ENCODE measurements around the gene FSCN2.
A peak's percentile ranks its signal among the peaks of the same experiment; 100 is the strongest.

Gene FSCN2

GRCh38 chr17:81486199-81486810 lies 41.9 kb upstream of the FSCN2 start:
- no peaks in the 10 kb centered on the region for H3K27me3 ChIP-seq (ENCODE audit: insufficient read depth, low read length, poor library complexity, severe bottlenecking)
- H2AFZ ChIP-seq (ENCODE audit: low read length): peak overlapping the region; percentile 56; the same call in 1 of the 2 replicates
- peaks cover 72% of the 10 kb centered on the region for H3K79me2 ChIP-seq (ENCODE audit: insufficient read depth, low read length)
- H3K9ac ChIP-seq (ENCODE audit: low read depth, low read length, poor library complexity, severe bottlenecking): peak overlapping the region; percentile 99
- H3K9me3 ChIP-seq (ENCODE audit: insufficient read depth, low read depth, low read length): no peaks in the 10 kb centered on the region
- peak overlapping the region; percentile 98 for H3K4me2 ChIP-seq (ENCODE audit: low read depth, low read length, poor library complexity, severe bottlenecking)
- peaks cover 75% of the 10 kb centered on the region for H3K4me1 ChIP-seq (ENCODE audit: insufficient read depth, low read length, poor library complexity, severe bottlenecking)
- H4K20me1 ChIP-seq (ENCODE audit: insufficient read depth, low read length, poor library complexity, severe bottlenecking): no peaks in the 10 kb centered on the region
- H3F3A ChIP-seq (ENCODE audit: low read depth): peaks cover 9% of the 10 kb centered on the region; the same call in 1 of the 2 replicates
- peak overlapping the region; percentile 93 for H3K4me3 ChIP-seq (ENCODE audit: low read length, poor library complexity, severe bottlenecking)
- no peak for TF ChIP-seq EZH2phosphoT487 (IDR thresholded peaks at IDR 0.05; ENCODE audit: borderline replicate concordance)
- TF ChIP-seq CTCF (conservative IDR thresholded peaks at IDR 0.05; ENCODE audit: low read length): no peak
- H3K36me3 ChIP-seq (ENCODE audit: insufficient read depth, low read length): no peaks in the 10 kb centered on the region
- no peaks in the 10 kb centered on the region for H3K9me2 ChIP-seq (replicated peaks; ENCODE audit: low read depth, low read length)

GRCh38 chr17:81487089-81487486 lies 41.1 kb upstream of the FSCN2 start:
- H4K20me1 ChIP-seq (ENCODE audit: insufficient read depth, low read length, poor library complexity, severe bottlenecking): no peaks in the 10 kb centered on the region
- TF ChIP-seq CTCF (conservative IDR thresholded peaks at IDR 0.05; ENCODE audit: low read length) (no peak), EZH2phosphoT487 (IDR thresholded peaks at IDR 0.05; ENCODE audit: borderline replicate concordance) (no peak)
- H3K4me2 ChIP-seq (ENCODE audit: low read depth, low read length, poor library complexity, severe bottlenecking): peak overlapping the region; percentile 98
- peaks cover 9% of the 10 kb centered on the region; the same call in 1 of the 2 replicates for H3F3A ChIP-seq (ENCODE audit: low read depth)
- H3K9ac ChIP-seq (ENCODE audit: low read depth, low read length, poor library complexity, severe bottlenecking): peak overlapping the region; percentile 99
- no peaks in the 10 kb centered on the region for H3K27me3 ChIP-seq (ENCODE audit: insufficient read depth, low read length, poor library complexity, severe bottlenecking)
- no peaks in the 10 kb centered on the region for H3K36me3 ChIP-seq (ENCODE audit: insufficient read depth, low read length)
- H3K9me2 ChIP-seq (replicated peaks; ENCODE audit: low read depth, low read length): no peaks in the 10 kb centered on the region
- no peak overlapping the region for H2AFZ ChIP-seq (ENCODE audit: low read length)
- peaks cover 67% of the 10 kb centered on the region for H3K79me2 ChIP-seq (ENCODE audit: insufficient read depth, low read length)
- H3K4me1 ChIP-seq (ENCODE audit: insufficient read depth, low read length, poor library complexity, severe bottlenecking): peaks cover 72% of the 10 kb centered on the region
- peak overlapping the region; percentile 93 for H3K4me3 ChIP-seq (ENCODE audit: low read length, poor library complexity, severe bottlenecking)
- no peaks in the 10 kb centered on the region for H3K9me3 ChIP-seq (ENCODE audit: insufficient read depth, low read depth, low read length)

- no peak for TF ChIP-seq EZH2phosphoT487 (IDR thresholded peaks at IDR 0.05; ENCODE audit: borderline replicate concordance)
- TF ChIP-seq CTCF (conservative IDR thresholded peaks at IDR 0.05; ENCODE audit: low read length): no peak
- Histone ChIP-seq H3K27me3 (ENCODE audit: insufficient read depth, low read length, poor library complexity, severe bottlenecking) (no peaks in the 10 kb centered on the region), H3K9me3 (ENCODE audit: insufficient read depth, low read depth, low read length) (no peaks in the 10 kb centered on the region), H3F3A (ENCODE audit: low read depth) (peaks cover 9% of the 10 kb centered on the region; the same call in 1 of the 2 replicates), H3K9me2 (replicated peaks; ENCODE audit: low read depth, low read length) (no peaks in the 10 kb centered on the region), H3K79me2 (ENCODE audit: insufficient read depth, low read length) (peaks cover 61% of the 10 kb centered on the region), H3K4me3 (ENCODE audit: low read length, poor library complexity, severe bottlenecking) (peak overlapping the region; percentile 93), H3K36me3 (ENCODE audit: insufficient read depth, low read length) (no peaks in the 10 kb centered on the region), H3K4me1 (ENCODE audit: insufficient read depth, low read length, poor library complexity, severe bottlenecking) (peaks cover 67% of the 10 kb centered on the region), H2AFZ (ENCODE audit: low read length) (peak overlapping the region; percentile 68), H4K20me1 (ENCODE audit: insufficient read depth, low read length, poor library complexity, severe bottlenecking) (no peaks in the 10 kb centered on the region), H3K4me2 (ENCODE audit: low read depth, low read length, poor library complexity, severe bottlenecking) (peak overlapping the region; percentile 98), H3K9ac (ENCODE audit: low read depth, low read length, poor library complexity, severe bottlenecking) (peak overlapping the region; percentile 99)
Measured at GRCh38 chr17:81487487-81488275, 40.5 kb upstream of the FSCN2 start.

Measured in Loucy (cell line).